ENCODE measurements around the gene PAWR. TPM values are rescaled to one million over a fixed set of nuclear protein-coding genes. Genes with fewer than 3 reads are reported as not detected.

Gene PAWR
- total RNA-seq, 1 experiment from 2014 or later, result 106 TPM

DNA sequence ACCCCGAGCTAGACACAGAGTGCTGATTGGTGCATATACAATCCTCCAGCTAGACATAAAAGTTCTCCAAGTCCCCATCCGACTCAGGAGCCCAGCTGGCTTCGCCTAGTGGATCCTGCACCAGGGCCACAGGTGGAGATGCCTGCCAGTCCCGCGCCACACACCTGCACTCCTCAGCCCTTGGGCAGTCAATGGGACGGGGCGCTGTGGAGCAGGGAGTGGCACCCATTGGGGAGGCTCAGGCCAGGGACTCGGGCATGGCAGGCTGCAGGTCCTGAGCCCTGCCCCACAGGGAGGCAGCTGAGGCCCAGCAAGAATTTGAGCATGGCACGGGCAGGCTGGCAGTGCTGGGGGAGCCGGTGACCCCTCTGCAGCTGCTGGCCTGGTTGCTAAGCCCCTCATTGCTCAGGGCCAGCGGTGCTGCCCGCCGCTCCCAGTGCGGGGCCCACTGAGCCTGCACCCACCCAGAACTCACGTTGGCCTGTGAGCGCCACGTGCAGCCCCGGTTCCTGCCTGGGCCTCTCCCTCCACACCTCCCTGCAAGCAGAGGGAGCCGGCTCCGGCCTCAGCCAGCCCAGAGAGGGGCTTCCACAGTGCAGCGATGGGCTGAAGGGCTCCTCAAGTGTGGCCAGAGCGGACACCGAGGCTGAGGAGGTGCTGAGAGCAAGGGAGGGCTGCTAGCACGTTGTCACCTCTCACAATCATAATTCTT is 136.7 kb downstream of the PAWR start:
- no peak for ATAC-seq
- H3K79me2 ChIP-seq (ENCODE audit: insufficient read depth, low read length), result no peaks in the 10 kb centered on the region
- H3K9me2 ChIP-seq (ENCODE audit: insufficient read depth), result no peaks in the 10 kb centered on the region
- no peak overlapping the region for H3K4me3 ChIP-seq (replicated peaks in 1 of 2; ENCODE audit: low read depth in 1 of 2, low read length in 2 of 2)
- no peaks in the 10 kb centered on the region for H4K20me1 ChIP-seq (ENCODE audit: insufficient read depth)
- TF ChIP-seq SIN3A (IDR thresholded peaks at IDR 0.05; ENCODE audit: low read depth) (no peak), ELF1 (IDR thresholded peaks at IDR 0.05; ENCODE audit: borderline replicate concordance, low read depth) (no peak), EZH2phosphoT487 (IDR thresholded peaks at IDR 0.05; ENCODE audit: borderline replicate concordance) (no peak), EGR1 (IDR thresholded peaks at IDR 0.05; ENCODE audit: low read depth) (no peak), SP1 (IDR thresholded peaks at IDR 0.05; ENCODE audit: low read depth) (no peak), SRF (IDR thresholded peaks at IDR 0.05; ENCODE audit: low read depth) (no peak), RAD21 (IDR thresholded peaks at IDR 0.05; ENCODE audit: low read depth) (no peak), CBX3 (IDR thresholded peaks at IDR 0.05; ENCODE audit: low read depth) (no peak)
- TF ChIP-seq, protein P1, sequence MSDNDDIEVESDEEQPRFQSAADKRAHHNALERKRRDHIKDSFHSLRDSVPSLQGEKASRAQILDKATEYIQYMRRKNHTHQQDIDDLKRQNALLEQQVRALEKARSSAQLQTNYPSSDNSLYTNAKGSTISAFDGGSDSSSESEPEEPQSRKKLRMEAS (IDR thresholded peaks at IDR 0.05), result no peak
- TF ChIP-seq, protein P2, sequence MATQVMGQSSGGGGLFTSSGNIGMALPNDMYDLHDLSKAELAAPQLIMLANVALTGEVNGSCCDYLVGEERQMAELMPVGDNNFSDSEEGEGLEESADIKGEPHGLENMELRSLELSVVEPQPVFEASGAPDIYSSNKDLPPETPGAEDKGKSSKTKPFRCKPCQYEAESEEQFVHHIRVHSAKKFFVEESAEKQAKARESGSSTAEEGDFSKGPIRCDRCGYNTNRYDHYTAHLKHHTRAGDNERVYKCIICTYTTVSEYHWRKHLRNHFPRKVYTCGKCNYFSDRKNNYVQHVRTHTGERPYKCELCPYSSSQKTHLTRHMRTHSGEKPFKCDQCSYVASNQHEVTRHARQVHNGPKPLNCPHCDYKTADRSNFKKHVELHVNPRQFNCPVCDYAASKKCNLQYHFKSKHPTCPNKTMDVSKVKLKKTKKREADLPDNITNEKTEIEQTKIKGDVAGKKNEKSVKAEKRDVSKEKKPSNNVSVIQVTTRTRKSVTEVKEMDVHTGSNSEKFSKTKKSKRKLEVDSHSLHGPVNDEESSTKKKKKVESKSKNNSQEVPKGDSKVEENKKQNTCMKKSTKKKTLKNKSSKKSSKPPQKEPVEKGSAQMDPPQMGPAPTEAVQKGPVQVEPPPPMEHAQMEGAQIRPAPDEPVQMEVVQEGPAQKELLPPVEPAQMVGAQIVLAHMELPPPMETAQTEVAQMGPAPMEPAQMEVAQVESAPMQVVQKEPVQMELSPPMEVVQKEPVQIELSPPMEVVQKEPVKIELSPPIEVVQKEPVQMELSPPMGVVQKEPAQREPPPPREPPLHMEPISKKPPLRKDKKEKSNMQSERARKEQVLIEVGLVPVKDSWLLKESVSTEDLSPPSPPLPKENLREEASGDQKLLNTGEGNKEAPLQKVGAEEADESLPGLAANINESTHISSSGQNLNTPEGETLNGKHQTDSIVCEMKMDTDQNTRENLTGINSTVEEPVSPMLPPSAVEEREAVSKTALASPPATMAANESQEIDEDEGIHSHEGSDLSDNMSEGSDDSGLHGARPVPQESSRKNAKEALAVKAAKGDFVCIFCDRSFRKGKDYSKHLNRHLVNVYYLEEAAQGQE (IDR thresholded peaks at IDR 0.05; ENCODE audit: low read depth), result no peak
- no TSS peak for BruUV-seq (replicated peaks)
- no peak overlapping the region for H2AFZ ChIP-seq (ENCODE audit: low read depth, low read length, poor library complexity, severe bottlenecking)
- ChIA-PET RAD21 (ENCODE audit: low non-redundant PET in 1 of 2, low total read pairs in 2 of 2, uncharacterized antibody in 2 of 2, unreplicated experiment in 2 of 2) (no interaction called here), CTCF (interaction anchor here (1.2 kb wide), 1 partner anchor 184 kb away, joined by 3 read pairs; no protein-coding TSS in a partner anchor), POLR2A (no interaction called here)
- H3K9me3 ChIP-seq (ENCODE audit: control insufficient read depth in 1 of 2, insufficient read depth in 1 of 2, low read depth in 1 of 2, low read length in 2 of 2), result no peaks in the 10 kb centered on the region
- no peak overlapping the region for H3K9ac ChIP-seq (ENCODE audit: low read length)
- intact Hi-C loops (cut with micrococcal nuclease), result loop anchor here (2.0 kb wide), 1 partner anchor 185 kb away; no protein-coding TSS in a partner anchor
- peaks cover 0 to 8% of the 10 kb centered on the region in 2 experiments; a peak in 1 of 4 replicates for H3K36me3 ChIP-seq (ENCODE audit: control insufficient read depth in 1 of 2, insufficient read depth in 2 of 2, low read length in 2 of 2)
- no peak overlapping the region for H3K4me2 ChIP-seq (ENCODE audit: low read length)
- peaks cover 0 to 12% of the 10 kb centered on the region in 2 experiments; a peak in 2 of 4 replicates for H3K4me1 ChIP-seq (ENCODE audit: control insufficient read depth in 1 of 2, insufficient read depth in 2 of 2, low read length in 2 of 2)
- no peaks in the 10 kb centered on the region for H3K27me3 ChIP-seq (ENCODE audit: insufficient read depth, low read length)
- no peak for DNase-seq (ENCODE audit: low read depth, low spot score)
- H3K27ac ChIP-seq (ENCODE audit: low read depth, low read length), result no peak overlapping the region
